IMR-90 (cell line): ENCODE results near the gene TREML2.

ENCODE experiments used
- RAD21 ChIP-seq: IDR thresholded peaks from 2 replicates; pipeline ENCODE4 v1.6.1; 2012; ENCODE audit warnings: low read length, improper control_type of control experiment
- SMC3 ChIP-seq: fragments of 150-350 bp; IDR thresholded peaks from 2 replicates; pipeline ENCODE4 v1.6.1; 2016; ENCODE audit warnings: low read depth, mild to moderate bottlenecking, antibody characterized with exemption, low read length, moderate library complexity
- TF ChIP-seq, protein P1 (sequence below): conservative IDR thresholded peaks from 2 replicates; pipeline ENCODE4 v1.5.1; 2012; ENCODE audit warnings: mild to moderate bottlenecking, low read depth, low read length, improper control_type of control experiment

GRCh38 chr6:41226752-41227151 is 25.8 kb upstream of the TREML2 start:
- no peak for TF ChIP-seq SMC3
- TF ChIP-seq, protein P1, sequence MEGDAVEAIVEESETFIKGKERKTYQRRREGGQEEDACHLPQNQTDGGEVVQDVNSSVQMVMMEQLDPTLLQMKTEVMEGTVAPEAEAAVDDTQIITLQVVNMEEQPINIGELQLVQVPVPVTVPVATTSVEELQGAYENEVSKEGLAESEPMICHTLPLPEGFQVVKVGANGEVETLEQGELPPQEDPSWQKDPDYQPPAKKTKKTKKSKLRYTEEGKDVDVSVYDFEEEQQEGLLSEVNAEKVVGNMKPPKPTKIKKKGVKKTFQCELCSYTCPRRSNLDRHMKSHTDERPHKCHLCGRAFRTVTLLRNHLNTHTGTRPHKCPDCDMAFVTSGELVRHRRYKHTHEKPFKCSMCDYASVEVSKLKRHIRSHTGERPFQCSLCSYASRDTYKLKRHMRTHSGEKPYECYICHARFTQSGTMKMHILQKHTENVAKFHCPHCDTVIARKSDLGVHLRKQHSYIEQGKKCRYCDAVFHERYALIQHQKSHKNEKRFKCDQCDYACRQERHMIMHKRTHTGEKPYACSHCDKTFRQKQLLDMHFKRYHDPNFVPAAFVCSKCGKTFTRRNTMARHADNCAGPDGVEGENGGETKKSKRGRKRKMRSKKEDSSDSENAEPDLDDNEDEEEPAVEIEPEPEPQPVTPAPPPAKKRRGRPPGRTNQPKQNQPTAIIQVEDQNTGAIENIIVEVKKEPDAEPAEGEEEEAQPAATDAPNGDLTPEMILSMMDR: no peak
- TF ChIP-seq RAD21: no peak
